DMS153 treated with DMSO at 0.1 percent for 48 hours (cell line): ENCODE data around the gene ARF3.

Source experiments
- DNase-seq: peaks from one replicate; lab custom pipeline; 2025; ENCODE audit not compliant: unreplicated experiment; lab: John Stamatoyannopoulos, UW

Gene ARF3

DNA sequence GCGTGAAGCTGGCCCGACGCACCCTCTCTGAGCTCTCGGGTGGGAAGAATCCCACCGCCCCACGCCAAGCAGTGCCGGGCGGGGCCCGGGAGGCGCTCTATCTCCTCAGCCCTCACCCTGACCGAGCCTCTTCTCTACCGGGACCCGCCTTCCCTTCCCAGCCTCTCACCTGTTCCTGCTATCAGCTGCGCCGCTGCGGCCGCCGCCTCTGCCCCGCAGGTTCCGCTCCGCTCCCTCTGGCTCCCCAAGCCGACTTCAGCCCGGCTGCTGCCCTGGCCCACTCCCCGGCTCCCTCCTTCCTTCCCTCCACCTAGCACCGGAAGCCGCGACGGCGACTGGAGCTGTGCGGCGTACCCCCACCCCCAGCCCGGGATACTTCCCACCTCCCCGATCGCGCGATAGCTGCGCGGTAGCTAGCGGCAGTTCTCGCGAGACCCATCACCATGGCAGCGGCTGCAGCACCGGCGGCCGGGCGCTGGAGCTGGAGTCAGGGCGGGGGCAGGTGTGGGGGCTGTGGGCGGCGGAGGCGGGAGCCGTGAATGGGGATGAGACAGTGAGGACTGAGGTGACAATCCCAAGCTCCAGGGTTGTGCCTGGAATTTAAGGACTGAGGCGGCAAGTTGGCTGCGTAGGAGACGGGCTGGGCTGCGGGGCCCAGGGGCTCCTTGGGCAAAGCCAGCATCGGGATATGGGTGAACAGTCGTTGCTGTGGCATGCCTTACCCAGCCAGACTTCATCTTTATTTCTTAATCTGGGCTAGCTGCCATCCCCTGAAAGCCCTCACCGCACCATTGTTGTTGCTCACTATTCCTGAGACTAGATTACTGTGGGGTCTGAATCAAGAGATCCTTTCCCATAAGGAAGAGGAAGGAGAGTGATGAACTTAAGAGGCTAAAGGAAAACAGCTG lies at the start of gene ARF3:
TSS of gene ARF3 (minus strand) at position 347 of the 908 bp plus-strand sequence. CDS start 16,392 bp downstream, outside the sequence.
- peak; percentile 93 for DNase-seq

DNA sequence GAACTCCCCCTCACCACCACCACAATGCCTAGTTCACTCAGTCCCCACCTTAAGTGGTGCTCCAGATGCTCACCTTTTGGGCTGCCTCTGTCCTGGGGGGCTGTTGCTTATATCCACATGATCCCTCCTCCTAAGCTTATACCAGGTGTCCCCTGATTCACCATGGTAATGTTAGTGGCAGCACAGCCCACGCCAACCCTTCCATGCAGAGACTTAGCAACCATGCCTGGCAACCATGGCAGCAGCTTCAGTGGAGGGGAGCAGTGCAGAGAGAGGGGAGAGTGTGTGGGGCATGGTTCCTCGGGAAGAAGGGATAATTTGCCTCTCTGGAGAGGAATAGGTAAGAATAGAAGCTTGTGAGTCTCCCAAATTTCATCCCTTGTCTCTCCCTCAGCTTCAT lies 43.1 kb upstream of the ARF3 start:
- no peak for DNase-seq

GRCh38 chr12:48999371-49000131 lies 42.3 kb upstream of the ARF3 start, which contains the start of gene DDN:
DDN (minus strand) TSS chr12:48999375; CDS start chr12:48999287, 88 bp downstream.
- no peak for DNase-seq

- no peak for DNase-seq
Measured at GRCh38 chr12:48998497-48999353, 41.4 kb upstream of the ARF3 start.

GRCh38 chr12:48997719-48998496 lies 40.6 kb upstream of the ARF3 start:
- DNase-seq, result no peak

GRCh38 chr12:48996794-48997718 lies 39.8 kb upstream of the ARF3 start:
- DNase-seq, result peak; percentile 53

- peak; percentile 68 for DNase-seq
Measured at GRCh38 chr12:48995086-48995879, 38.0 kb upstream of the ARF3 start.

DNA sequence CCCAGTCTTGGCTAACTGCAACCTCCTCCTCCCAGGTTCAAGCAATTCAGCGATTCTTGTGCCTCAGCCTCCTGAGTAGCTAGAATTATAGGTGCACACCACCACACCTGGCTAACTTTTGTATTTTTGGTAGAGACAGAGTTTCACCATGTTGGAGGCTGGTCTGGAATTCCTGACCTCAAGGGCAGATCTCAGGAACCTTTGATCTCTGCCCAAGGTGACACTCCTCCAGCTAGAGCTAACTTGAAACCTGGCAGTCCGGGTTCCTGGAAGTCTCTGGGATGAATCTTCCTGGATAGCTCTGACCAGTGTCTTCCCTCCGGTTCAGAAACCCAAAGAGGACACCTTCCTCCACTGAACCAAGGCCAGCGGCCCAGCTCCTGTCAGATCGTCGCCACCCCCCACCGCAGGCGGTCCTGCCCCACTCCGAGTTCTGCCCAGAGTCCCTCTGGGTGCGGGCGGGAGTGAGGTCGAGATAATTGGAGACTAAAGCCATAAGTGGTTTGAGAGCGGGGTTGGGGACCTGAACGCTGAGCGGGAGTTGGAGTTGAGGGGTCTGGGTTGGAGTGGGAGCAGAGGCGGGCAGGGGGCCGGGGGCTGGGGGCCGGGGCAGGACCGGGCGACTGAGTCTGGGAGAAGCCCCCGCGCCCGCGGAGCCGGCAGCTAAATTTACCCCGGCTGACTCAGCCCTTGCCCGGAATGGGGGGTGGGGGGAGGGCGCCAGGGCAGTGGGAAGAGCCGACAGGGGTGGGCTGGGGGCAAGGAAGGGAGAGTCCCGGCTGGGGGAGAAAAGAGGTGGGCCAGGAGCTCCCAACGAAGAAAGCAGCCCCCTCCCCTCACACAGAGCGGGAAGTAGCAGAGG lies 37.2 kb upstream of the ARF3 start:
- no peak for DNase-seq

DNA sequence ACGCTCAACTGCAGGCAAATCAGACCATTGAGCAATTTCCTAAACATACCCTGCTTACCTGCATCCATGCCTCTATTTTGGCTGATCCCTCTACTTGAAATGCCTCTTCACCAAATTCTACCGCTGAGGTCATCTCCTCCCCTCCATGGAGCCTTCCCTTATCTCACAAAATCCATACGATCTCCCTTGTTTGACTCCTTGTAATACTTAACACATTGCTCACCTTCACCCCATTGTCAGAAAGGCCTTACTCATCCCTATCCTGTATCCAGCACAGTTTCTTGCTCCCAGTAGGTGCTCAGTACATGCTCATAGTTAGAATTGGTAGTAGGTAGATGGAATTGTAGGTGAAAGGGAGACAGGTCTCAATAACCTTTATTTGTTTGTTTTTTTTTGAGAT lies 36.5 kb upstream of the ARF3 start:
- DNase-seq, result no peak

GRCh38 chr12:48991247-48992050 lies 34.2 kb upstream of the ARF3 start:
- DNase-seq, result no peak

DNA sequence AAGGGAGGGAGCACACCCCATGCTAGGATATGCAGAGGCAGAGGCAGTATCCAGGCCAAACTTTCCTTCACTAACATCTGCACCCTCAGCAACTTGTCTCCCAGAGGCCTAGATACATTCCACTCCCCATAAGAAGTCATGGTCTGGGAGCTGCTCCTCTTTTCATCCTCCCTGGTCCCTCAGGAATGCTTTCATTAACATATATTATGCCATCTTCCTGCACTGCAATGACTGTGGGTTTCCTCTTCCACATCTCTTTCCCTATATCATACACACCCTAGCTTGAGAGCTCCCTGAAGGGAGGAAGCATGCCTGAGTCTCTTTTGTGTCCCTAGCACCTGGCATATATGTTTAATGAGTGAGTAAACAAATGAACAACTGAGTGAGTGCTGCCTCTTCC lies 33.3 kb upstream of the ARF3 start:
- DNase-seq, result no peak

DNA sequence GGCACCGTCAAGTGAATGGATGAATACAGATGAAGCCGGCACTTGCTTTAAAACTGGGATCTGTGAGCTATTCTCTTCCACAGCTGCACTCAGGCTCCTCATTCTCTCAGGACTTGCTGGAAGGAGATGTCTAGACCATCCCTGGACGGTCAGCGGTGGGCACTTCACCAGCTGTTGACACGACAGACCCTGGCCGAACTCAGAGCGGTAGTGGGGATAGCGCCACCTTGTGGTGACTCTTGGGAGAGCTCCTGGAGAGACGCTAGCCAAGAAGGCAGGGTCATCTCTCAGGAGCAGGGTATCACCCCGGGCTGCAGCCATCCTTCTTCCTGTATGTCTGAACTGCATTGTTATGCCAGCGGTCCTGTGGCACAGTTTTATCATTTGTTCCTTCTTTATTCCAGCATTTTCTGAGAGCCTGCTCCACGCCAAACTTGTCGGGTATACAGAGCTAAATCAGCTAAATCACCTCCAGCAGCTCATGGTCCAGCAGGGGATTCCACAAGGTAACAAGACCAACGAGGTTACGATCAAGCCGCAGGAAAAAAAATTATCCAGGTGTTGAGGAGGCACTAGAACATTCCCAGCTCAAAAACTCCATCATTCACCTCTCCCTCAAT lies 30.9 kb upstream of the ARF3 start:
- peak; percentile 17 for DNase-seq

- no peak for DNase-seq
Measured at GRCh38 chr12:48986720-48987291, 29.5 kb upstream of the ARF3 start.

DNA sequence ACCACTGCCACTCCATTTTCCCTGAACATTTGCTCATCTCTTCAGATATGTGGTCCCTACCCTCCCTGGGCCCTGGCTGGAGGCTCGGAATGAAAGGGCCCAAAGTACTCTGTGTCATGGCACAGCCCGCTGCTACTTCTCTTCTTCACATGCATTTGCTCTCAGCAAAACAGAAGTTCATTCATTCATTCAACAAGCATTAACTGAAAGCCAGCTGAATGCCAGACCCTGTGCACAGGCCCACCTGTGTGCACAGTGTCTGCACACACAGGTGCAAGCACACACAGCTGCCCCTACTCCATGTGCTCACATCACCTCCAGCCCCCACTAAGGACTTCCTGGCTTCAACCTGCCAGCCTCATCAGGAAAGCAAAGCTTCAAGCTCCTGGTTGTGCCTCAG lies 28.6 kb upstream of the ARF3 start:
- DNase-seq, result no peak

GRCh38 chr12:48985475-48985897 lies 28.2 kb upstream of the ARF3 start:
- DNase-seq, result no peak
